Right cardiac atrium (tissue), 5 donors: ENCODE measurements around the gene KAZN. TPM values are rescaled to one million over a fixed set of nuclear protein-coding genes. Genes with fewer than 3 reads are reported as not detected.

ENCODE experiments used
- ATAC-seq, 2 donors: fragments of 200-7000 bp; cut with Tn5 transposase; one replicate each; pipeline versions ENCODE4 v1.8.0 to v1.9.1; 2020; ENCODE audit warnings: moderate library complexity in 2 of 2, mild to moderate bottlenecking in 1 of 2
- DNase-seq, 3 donors: peaks; one replicate each; pipeline ENCODE4 v3.0.0-alpha.2; 2020
- H3K27ac ChIP-seq: one replicate; pipeline ENCODE4 v1.5.1; 2013; ENCODE audit warnings: mild to moderate bottlenecking, low read length, control low read depth, moderate library complexity
- H3K27me3 ChIP-seq: one replicate; pipeline ENCODE4 v1.6.1; 2013; ENCODE audit not compliant: control insufficient read depth, insufficient read depth
- H3K4me1 ChIP-seq: one replicate; pipeline ENCODE4 v1.6.1; 2013; ENCODE audit warnings: low read length; ENCODE audit not compliant: control insufficient read depth, insufficient read depth
- H3K4me3 ChIP-seq: one replicate; pipeline ENCODE4 v1.5.1; 2013; ENCODE audit warnings: low read length, control low read depth
- H3K9me3 ChIP-seq: one replicate; pipeline ENCODE4 v1.6.1; 2013; ENCODE audit warnings: low read length; ENCODE audit not compliant: control insufficient read depth
- whole genome bisulfite sequencing: extraction: QIAGEN DNeasy Blood & Tissue Kit; methylation state at CpG from one replicate; pipeline ENCODE4 v1.1.7; 2013; 5-methylcytosine and 5-hydroxymethylcytosine counted together
- intact Hi-C, 4 donors: fragments of 100-400 bp; cut with DNase I; formaldehyde crosslinking; loops; one replicate each; pipeline versions ENCODE4 v1.11.0 to v1.14.0; 2022 to 2023
- polyA plus RNA-seq: library from polyadenylated mRNA; stranded (reverse); fragments of 200-250 nt; gene quantifications from one replicate; pipeline ENCODE4 v1.2.3, GENCODE V29; 2013
- total RNA-seq, 4 donors: library from RNA; stranded (reverse); fragmentation: NEBNext Ultra II Directional; extraction: Animal tissue kit (Norgen Biotek cat#: 25700); gene quantifications; one replicate each; pipeline ENCODE4 v1.2.1, GENCODE V29; 2021
- donor health status: healthy with polysubstance abuse.
- donor health status: DM: no; HTN: yes; CAD: no.
- donor health status: DM: no; HTN: no; CAD: no.
- donor health status: DM: no; HTN: yes; CAD: no; lungs with severe emphysema.
- donor health status: DM: yes; HTN: yes; CAD: no.

The KAZN gene
- total and polyA plus RNA-seq, 5 donors, result 3.7 to 14.9 (median 12.7) TPM

- intact Hi-C loops, result loop anchor here in 3 of 4 donors (5.0 to 10.0 kb wide), 2 partner anchors 120 to 152 kb away; no protein-coding TSS in a partner anchor
- Histone ChIP-seq H3K4me1 (no peaks in the 10 kb centered on the region), H3K27me3 (no peaks in the 10 kb centered on the region), H3K9me3 (no peaks in the 10 kb centered on the region), H3K4me3 (peak overlapping the region; percentile 58), H3K27ac (peak overlapping the region; percentile 73)
- under 1% methylated on average over 61 of the region's 61 CpGs for WGBS
- DNase-seq, result peak; percentile 85 to 91 (median 90)
- ATAC-seq, result peak; percentile 71 to 75
Measured at GRCh38 chr1:15152318-15153183, 554.1 kb downstream of the KAZN start.

GRCh38 chr1:15153184-15153841, 554.8 kb downstream of the KAZN start, which contains the start of gene TMEM51:
TSS of gene TMEM51 (plus strand) at chr1:15153747. CDS start at chr1:15215088, 61,341 bp downstream.
- DNase-seq (peak; percentile 75 to 90 (median 89)), ATAC-seq (peak; percentile 86 to 88)
- WGBS, result under 1% methylated on average over 56 of the region's 56 CpGs
- Histone ChIP-seq H3K27me3 (no peaks in the 10 kb centered on the region), H3K4me1 (no peaks in the 10 kb centered on the region), H3K9me3 (no peaks in the 10 kb centered on the region), H3K27ac (peak within 1 kb of the TSS; percentile 73), H3K4me3 (peak within 1 kb of the TSS; percentile 58)
- intact Hi-C loops, result loop anchor here in 3 of 4 donors (5.0 to 10.0 kb wide), 2 partner anchors 119 to 151 kb away; no protein-coding TSS in a partner anchor

GRCh38 chr1:15153842-15154479, 555.5 kb downstream of the KAZN start:
- DNase-seq (peak; percentile 72 to 85 (median 83)), ATAC-seq (peak; percentile 46 to 50)
- H3K9me3 ChIP-seq, result no peaks in the 10 kb centered on the region
- whole genome bisulfite sequencing, result 1% methylated on average over 74 of the region's 74 CpGs
- H3K4me1 ChIP-seq, result no peaks in the 10 kb centered on the region
- H3K4me3 ChIP-seq, result peak overlapping the region; percentile 58
- intact Hi-C loops, result loop anchor here in 3 of 4 donors (5.0 to 10.0 kb wide), 2 partner anchors 118 to 151 kb away; no protein-coding TSS in a partner anchor
- H3K27ac ChIP-seq, result peak overlapping the region; percentile 9
- H3K27me3 ChIP-seq, result no peaks in the 10 kb centered on the region

GRCh38 chr1:15154480-15155036, 556.1 kb downstream of the KAZN start:
- ATAC-seq (no peak), DNase-seq (peak; percentile 37 to 71 (median 68))
- WGBS, result 7% methylated on average over 37 of the region's 37 CpGs
- Histone ChIP-seq H3K4me3 (peak overlapping the region; percentile 58), H3K9me3 (no peaks in the 10 kb centered on the region), H3K27ac (no peak overlapping the region), H3K27me3 (no peaks in the 10 kb centered on the region), H3K4me1 (no peaks in the 10 kb centered on the region)
- intact Hi-C loops, result loop anchor here in 3 of 4 donors (5.0 to 10.0 kb wide), 2 partner anchors 118 to 150 kb away; no protein-coding TSS in a partner anchor

GRCh38 chr1:15155191-15155590, 556.7 kb downstream of the KAZN start:
- WGBS, result 89% methylated on average over 5 of the region's 5 CpGs
- no peaks in the 10 kb centered on the region for H3K27me3 ChIP-seq
- no peaks in the 10 kb centered on the region for H3K4me1 ChIP-seq
- intact Hi-C loops, result loop anchor here in 1 of 4 donors (10.0 kb wide), 1 partner anchor 150 kb away; no protein-coding TSS in a partner anchor
- no peak for DNase-seq
- no peak overlapping the region for H3K27ac ChIP-seq
- no peak overlapping the region for H3K4me3 ChIP-seq
- H3K9me3 ChIP-seq, result no peaks in the 10 kb centered on the region
- ATAC-seq, result no peak

GRCh38 chr1:15155888-15156741, 557.6 kb downstream of the KAZN start:
- H3K4me3 ChIP-seq, result no peak overlapping the region
- no peaks in the 10 kb centered on the region for H3K4me1 ChIP-seq
- H3K27ac ChIP-seq, result no peak overlapping the region

GRCh38 chr1:15156807-15157380, 558.4 kb downstream of the KAZN start:
- ATAC-seq, result no peak
- no peak for DNase-seq
- 82% methylated on average over 9 of the region's 9 CpGs for WGBS
- no peak overlapping the region for H3K27ac ChIP-seq
- intact Hi-C loops, result loop anchor here in 1 of 4 donors (10.0 kb wide), 1 partner anchor 148 kb away; no protein-coding TSS in a partner anchor
- H3K9me3 ChIP-seq, result no peaks in the 10 kb centered on the region
- H3K4me1 ChIP-seq, result no peaks in the 10 kb centered on the region
- H3K27me3 ChIP-seq, result no peaks in the 10 kb centered on the region
- no peak overlapping the region for H3K4me3 ChIP-seq

More at GRCh38 chr1:15155888-15156741, 557.6 kb downstream of the KAZN start:
- ATAC-seq (no peak), DNase-seq (no peak)
- H3K9me3 ChIP-seq, result no peaks in the 10 kb centered on the region
- intact Hi-C loops, result loop anchor here in 1 of 4 donors (10.0 kb wide), 1 partner anchor 149 kb away; no protein-coding TSS in a partner anchor
- no peaks in the 10 kb centered on the region for H3K27me3 ChIP-seq
- WGBS, result 55% methylated on average over 11 of the region's 11 CpGs

- H3K9me3 ChIP-seq, result no peaks in the 10 kb centered on the region
- intact Hi-C loops, result loop anchor here in 1 of 4 donors (10.0 kb wide), 1 partner anchor 147 kb away; no protein-coding TSS in a partner anchor
- no peak for DNase-seq
- H3K4me1 ChIP-seq, result no peaks in the 10 kb centered on the region
- ATAC-seq, result no peak
- no peak overlapping the region for H3K4me3 ChIP-seq
- no peaks in the 10 kb centered on the region for H3K27me3 ChIP-seq
- H3K27ac ChIP-seq, result no peak overlapping the region
- 77% methylated on average over 17 of the region's 17 CpGs for WGBS
Measured at GRCh38 chr1:15157524-15158399, 559.3 kb downstream of the KAZN start.
